Fibroblast of villous mesenchyme (primary cell): ENCODE results near the gene HOOK1. TPM values are rescaled to one million over a fixed set of nuclear protein-coding genes. Genes with fewer than 3 reads are reported as not detected.

Experiments used
- DNase-seq: peaks from one replicate; pipeline ENCODE4 v3.0.0-alpha.2; 2010; ENCODE audit warnings: low read depth
- H3K4me3 ChIP-seq: 2 replicates; pipeline ENCODE4 v1.5.1; 2011; ENCODE audit warnings: low read depth, mild to moderate bottlenecking, low read length
- CTCF ChIP-seq: IDR thresholded peaks from 2 replicates; pipeline ENCODE4 v1.5.1; 2012; ENCODE audit warnings: low read depth, mild to moderate bottlenecking, low read length; ENCODE audit not compliant: insufficient read depth
- total RNA-seq: library from RNA; depleted of rRNA; stranded (reverse); fragments of >200 nt; gene quantifications from 2 replicates; pipeline ENCODE4 v1.2.3, GENCODE V29; 2012

Gene HOOK1
- total RNA-seq, 1 donor = not detected

- DNase-seq = no peak
- TF ChIP-seq CTCF = no peak
Observed at GRCh38 chr1:59885160-59885832, 70.5 kb downstream of the HOOK1 start.

GRCh38 chr1:59892841-59893811, 78.4 kb downstream of the HOOK1 start:
- DNase-seq = no peak
- H3K4me3 ChIP-seq = no peak overlapping the region
- no peak for TF ChIP-seq CTCF

More at GRCh38 chr1:59885160-59885832, 70.5 kb downstream of the HOOK1 start:
- H3K4me3 ChIP-seq = no peak overlapping the region

- H3K4me3 ChIP-seq = no peak overlapping the region
- TF ChIP-seq CTCF = no peak
- DNase-seq = no peak
Observed at GRCh38 chr1:59897165-59897564, 82.4 kb downstream of the HOOK1 start.

- TF ChIP-seq CTCF = no peak
- peak; percentile 5 for DNase-seq
- no peak overlapping the region for H3K4me3 ChIP-seq
Observed at GRCh38 chr1:59898927-59899326, 84.2 kb downstream of the HOOK1 start.

- no peak for DNase-seq
- no peak for TF ChIP-seq CTCF
Observed at GRCh38 chr1:59900640-59901039, 85.9 kb downstream of the HOOK1 start.

GRCh38 chr1:59901770-59902388, 87.1 kb downstream of the HOOK1 start:
- no peak overlapping the region for H3K4me3 ChIP-seq
- TF ChIP-seq CTCF = no peak
- DNase-seq = no peak

More at GRCh38 chr1:59900640-59901039, 85.9 kb downstream of the HOOK1 start:
- no peak overlapping the region for H3K4me3 ChIP-seq
